Effector CD4-positive, alpha-beta T cell (primary cell): ENCODE data around the gene USP22.

Source experiments
- DNase-seq: peaks from one replicate; pipeline ENCODE4 v3.0.0-alpha.2; 2020

The USP22 gene

DNA sequence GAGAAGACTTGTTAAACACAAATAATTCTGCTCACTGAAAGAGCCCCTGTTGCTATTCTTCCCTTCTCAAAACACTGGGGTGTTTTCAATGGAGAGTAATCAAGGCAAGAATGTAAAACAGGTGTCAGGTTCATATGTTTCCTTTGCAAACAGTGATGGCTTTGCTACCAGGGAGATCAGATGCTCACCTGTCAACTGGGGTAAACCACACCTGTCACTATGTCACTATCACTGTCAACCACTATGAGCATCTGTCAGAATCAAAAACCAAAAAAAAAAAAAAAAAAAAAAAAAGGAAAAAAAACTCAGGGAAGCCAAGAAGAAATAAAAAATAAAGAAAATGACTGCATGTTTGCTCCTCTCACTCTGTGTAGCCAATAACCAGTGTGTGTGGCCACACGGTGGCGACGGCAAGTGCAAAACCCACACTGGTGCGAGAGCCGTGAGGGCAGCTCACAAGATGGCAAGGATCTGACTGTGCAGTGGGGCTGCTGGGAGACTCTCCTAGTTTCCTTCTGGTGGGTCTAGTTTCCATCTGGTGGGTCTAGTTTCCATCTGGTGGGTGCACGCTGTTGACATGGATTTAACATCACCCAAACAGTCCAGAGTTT lies 22.7 kb downstream of the USP22 start:
- DNase-seq = no peak

DNA sequence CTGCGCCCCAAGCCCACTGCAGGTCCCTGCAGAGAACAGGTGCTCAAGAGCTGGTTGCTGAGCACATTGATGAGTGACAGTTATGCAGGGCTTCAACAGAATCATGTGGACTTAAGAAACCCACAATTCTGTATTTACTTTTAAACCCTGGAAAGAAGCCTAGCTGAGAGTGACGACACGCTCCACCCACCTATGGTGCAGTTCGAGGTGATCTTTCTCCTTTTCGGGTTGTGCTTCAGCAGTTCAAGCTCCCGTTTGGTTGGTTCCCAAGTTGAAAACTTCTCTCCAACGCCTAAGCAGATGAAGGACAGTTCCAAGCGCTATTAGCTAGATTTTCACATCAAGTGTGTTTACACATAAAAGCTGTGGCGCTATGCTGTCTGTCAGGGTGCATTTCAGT lies 23.9 kb downstream of the USP22 start:
- DNase-seq = no peak

- no peak for DNase-seq
Observed at GRCh38 chr17:21017861-21018260, 24.9 kb downstream of the USP22 start.

DNA sequence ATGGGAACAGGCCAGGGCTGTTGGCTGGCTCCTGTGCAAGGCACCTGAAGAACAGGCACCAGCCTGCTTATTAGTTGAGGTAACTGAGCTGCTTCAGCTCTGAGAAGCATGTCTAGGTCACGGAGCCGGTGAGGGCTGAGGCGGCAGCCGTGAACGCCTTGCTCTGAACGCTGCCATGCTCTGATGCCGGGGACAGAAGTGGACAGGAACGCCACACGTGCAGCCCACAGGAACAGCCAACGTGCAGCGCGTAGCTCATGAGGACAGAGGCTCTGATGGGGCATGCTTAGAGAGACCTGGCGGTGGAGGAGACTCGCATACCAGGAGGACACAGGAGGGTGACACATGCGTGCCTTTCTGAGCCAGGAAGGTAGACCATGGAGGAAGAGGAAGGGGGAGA lies 25.6 kb downstream of the USP22 start:
- DNase-seq = no peak

GRCh38 chr17:21016826-21017225 lies 26.0 kb downstream of the USP22 start:
- DNase-seq = no peak

DNA sequence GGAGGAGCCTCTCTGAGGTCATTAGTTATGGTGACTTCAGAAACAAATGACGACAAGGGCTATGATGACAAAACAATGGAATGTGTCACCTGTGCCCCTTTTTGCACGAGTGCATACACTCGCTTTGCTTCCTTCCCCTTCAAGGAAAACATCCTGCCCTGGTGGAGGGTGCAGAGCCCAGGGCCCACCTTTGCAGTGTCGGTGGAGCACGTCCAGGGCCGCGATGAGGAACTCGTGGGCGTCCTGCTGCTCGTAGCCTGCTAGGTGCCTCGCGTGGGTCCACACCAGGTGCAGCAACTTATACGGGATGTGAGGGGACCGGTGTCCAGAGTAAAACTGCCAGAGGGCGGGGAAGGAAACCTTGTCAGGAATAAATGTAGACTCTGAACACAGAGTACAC lies 27.2 kb downstream of the USP22 start:
- DNase-seq = no peak

GRCh38 chr17:21014498-21014897 lies 28.3 kb downstream of the USP22 start:
- DNase-seq = no peak

GRCh38 chr17:21013983-21014382 lies 28.8 kb downstream of the USP22 start:
- no peak for DNase-seq

- no peak for DNase-seq
Observed at GRCh38 chr17:21012736-21013135, 30.1 kb downstream of the USP22 start.

GRCh38 chr17:21010705-21011596 lies 31.9 kb downstream of the USP22 start:
- DNase-seq = no peak

- no peak for DNase-seq
Observed at GRCh38 chr17:21008992-21009671, 33.7 kb downstream of the USP22 start.

DNA sequence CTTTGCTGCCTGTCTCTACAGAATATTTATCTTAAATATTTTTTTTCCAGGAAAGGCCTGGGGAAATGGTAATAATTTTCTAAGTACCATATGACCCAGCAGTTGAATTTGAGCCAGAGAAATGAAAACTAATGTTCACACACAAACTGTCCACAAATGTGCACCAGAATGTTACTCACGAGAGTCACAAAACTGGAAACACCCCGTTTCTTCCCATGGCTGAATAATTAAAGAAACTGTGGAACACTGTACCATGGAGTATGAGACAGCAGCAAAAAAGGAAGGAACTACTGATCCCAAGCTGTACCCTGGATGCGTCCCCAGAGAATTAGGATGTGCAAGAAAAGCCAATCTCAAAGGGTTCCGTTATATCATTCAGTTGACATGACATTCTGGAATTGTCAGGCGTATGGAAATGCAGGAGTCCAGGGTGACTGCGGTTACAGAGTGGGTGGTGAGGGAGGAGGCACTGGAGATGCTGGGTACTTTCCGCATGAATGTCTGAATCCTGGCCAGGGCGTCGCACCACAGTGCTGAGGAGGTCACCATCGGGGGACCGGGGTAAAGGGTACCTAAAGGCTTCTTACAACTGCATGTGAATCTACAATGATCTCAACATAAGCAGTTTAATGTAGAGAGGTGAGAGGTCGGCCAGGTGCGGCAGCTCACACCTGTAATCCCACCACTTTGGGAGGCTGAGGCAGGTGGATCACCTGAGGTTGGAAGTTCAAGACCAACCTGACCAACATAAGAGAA lies 34.5 kb downstream of the USP22 start:
- no peak for DNase-seq

DNA sequence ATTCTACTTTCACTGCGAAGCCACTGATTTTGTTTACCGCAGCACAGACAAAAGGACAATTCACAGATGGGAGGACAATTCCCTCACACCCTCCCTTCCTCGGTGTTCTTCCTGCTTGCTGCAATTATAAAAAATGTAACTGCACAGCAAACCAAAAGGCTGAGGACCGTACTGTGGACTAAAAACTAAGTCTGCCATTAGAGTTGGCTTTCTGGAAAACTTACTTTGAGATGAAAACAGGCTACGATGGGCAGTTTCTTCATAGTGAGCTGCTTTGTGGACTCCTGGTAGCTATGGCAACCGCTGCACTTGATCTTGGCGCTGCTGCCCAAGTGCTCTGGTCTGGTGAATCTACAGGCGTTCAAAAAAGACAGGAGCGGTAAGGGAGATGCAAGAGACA lies 35.2 kb downstream of the USP22 start:
- no peak for DNase-seq

DNA sequence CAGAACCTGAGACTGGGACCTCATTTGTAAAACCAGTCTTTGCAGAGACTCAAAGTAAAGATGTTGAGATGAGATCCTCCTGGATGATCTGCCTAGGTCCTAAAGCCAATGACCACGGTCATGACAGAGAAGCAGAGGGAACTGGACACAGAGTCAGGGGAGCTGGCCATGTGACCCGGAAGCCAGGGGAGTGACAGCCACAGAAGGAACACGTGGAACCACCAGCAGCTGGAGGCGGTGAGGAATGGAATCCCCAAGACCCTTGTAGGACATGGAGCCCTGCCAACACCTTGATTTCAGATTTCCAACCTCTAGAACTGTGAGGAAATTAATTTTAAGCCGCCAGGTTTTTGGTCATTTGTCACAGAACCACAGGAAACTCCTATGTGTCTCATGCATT lies 37.0 kb downstream of the USP22 start:
- DNase-seq = no peak

DNA sequence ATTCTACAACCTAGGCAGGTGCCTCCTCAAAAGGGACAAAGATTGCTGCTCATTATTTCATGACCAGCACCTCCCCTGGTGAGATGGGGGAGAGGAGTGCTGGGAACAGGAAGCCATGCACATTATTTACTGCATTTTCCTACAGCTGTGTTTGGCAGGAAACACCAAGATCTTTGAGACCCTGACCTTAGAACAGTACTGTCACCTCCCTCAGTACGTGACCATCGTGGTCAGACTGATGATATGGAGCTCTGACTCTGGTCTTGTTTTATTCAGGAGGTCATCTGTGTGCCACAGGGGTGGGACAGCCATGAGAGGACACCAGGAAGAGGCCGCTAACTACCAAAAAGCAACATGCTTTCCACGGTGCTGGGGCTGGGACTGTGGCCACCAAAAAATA lies 37.4 kb downstream of the USP22 start:
- DNase-seq = no peak

GRCh38 chr17:21004016-21004930 lies 38.5 kb downstream of the USP22 start:
- DNase-seq = no peak

DNA sequence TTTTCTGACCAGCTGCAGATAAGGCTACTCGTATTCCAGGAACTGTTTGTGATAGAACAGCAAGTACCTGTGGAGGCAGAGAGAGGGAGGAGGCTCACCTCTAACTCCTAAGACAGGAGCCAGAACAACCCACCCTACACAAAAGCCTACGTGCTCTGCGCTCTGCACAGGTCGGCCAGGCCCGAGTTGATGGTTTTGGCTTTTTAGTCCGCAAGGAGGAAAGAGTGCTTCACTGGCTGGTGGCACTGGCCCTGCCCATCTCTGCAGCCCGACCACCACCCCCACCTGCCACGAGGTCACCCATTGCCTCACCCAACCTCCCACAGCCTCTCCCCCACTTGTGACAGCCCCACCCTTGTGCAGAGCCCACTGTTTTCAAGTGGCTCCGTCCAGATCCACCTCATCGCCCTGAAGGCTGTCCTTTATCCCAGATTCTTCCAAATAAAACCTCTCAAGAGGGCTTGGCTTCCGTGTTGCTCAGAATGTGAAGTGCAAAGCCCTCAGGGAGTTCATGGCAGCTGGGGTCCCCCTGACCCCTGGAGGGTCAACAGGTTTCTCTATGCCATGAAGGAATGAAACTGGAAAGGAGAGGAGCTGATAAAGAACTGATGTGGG lies 39.7 kb downstream of the USP22 start:
- DNase-seq = no peak

DNA sequence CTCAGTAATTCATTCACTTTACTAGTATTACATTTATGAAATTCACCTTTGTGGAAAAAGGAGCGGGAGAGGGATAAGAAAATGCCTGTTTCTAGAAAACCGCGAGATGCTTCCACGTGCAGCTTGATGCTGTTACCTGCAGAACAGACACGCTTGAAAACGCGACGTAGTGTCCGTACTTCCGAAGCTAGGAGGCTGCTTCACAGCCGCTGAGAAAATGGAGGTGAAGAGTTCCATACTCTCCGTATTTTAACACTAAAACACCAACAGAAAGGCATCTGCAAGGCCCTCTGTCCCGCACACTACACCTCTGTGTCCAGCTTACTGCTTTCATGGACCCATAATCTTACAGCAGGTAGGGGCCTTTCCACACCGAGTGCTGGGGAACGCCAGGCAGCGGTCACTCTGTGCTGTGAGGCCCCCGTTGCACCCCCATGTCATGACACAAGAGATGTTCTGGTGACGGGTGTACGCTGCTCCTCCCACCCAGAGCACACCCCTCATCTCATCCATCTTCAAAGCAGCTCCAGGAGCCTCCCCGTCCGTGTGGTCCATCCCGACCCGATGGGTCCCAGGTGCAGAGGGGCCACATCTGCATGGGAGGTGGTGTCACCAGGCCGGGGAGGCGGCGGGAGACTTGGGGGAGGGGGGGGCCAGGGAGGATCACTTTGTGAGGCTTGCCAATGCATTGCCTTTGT lies 40.4 kb downstream of the USP22 start:
- DNase-seq = no peak

GRCh38 chr17:21001813-21002221 lies 41.0 kb downstream of the USP22 start:
- no peak for DNase-seq

GRCh38 chr17:21001111-21001812 lies 41.5 kb downstream of the USP22 start:
- DNase-seq = no peak
